Central memory CD8-positive, alpha-beta T cell (primary cell): ENCODE measurements around the gene CAMK1D.

ENCODE experiments used
- ATAC-seq: fragments of 150-1000 bp; cut with Tn5 transposase; replicated peaks from 2 replicates; pipeline ENCODE4 v1.10.0; 2022; ENCODE audit warnings: mild to moderate bottlenecking, moderate FRiP score, moderate number of reproducible peaks; ENCODE audit not compliant: poor library complexity, severe bottlenecking; ENCODE audit errors: extremely low read depth
- DNase-seq, 2 donors: peaks; one replicate each; pipeline ENCODE4 v3.0.0; 2021; ENCODE audit warnings: low spot score in 2 of 2
- H3K27ac Mint-ChIP-seq: one replicate; pipeline ENCODE4 v1.8.0; 2022; ENCODE audit warnings: low read depth, mild to moderate bottlenecking, moderate library complexity, mixed read lengths
- H3K27me3 Mint-ChIP-seq: one replicate; pipeline ENCODE4 v1.8.0; 2022; ENCODE audit warnings: mixed read lengths
- H3K36me3 Mint-ChIP-seq: one replicate; pipeline ENCODE4 v1.8.0; 2022; ENCODE audit warnings: mild to moderate bottlenecking, moderate library complexity, mixed read lengths; ENCODE audit not compliant: insufficient read depth
- H3K4me1 Mint-ChIP-seq: one replicate; pipeline ENCODE4 v1.8.0; 2022; ENCODE audit warnings: mixed read lengths
- H3K4me3 Mint-ChIP-seq: one replicate; pipeline ENCODE4 v1.8.0; 2022; ENCODE audit warnings: mild to moderate bottlenecking, moderate library complexity, mixed read lengths
- H3K9me3 Mint-ChIP-seq: one replicate; pipeline ENCODE4 v1.8.0; 2022; ENCODE audit warnings: mixed read lengths

Gene CAMK1D

DNA sequence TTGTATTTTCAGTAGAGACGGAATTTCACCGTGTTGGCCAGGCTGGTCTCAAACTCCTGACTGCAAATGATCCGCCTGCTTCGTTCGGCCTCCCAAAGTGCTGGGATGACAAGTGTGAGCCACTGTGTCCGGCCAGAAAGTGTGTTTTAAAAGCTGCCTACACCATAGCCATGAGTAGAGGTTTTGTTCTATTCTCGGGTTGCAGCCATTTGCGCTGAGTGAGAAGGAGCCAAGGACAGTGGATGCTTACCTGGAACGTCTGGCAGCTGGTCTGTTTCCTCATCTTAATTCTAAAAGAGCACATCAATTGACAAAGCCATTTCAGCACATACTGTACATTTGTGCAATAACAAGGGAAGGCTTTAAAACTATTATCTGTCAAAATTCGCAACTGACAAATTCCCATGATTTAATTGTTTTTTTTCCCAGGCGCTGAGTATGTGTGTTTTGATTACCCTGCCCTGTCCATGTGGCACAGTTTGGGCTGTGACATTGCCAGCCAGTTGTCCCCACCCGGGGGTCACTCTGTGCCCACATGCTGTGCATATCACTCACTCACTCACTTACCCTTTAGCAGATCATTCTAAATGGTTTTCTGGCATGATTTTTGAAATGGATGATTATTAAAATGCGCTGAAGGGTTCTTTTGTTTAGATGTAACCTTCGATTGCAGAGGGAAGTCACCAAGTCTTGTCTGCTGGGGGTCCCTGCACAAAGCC is 400.6 kb downstream of the CAMK1D start:
- Mint-ChIP-seq H3K9me3 (no peaks in the 10 kb centered on the region), H3K27ac (no peak overlapping the region), H3K4me1 (peaks cover 6% of the 10 kb centered on the region), H3K4me3 (no peak overlapping the region), H3K27me3 (no peaks in the 10 kb centered on the region), H3K36me3 (peaks cover 3% of the 10 kb centered on the region)
- ATAC-seq (no peak), DNase-seq (no peak)

- Mint-ChIP-seq H3K27ac (no peak overlapping the region), H3K4me1 (peaks cover 6% of the 10 kb centered on the region), H3K4me3 (no peak overlapping the region), H3K27me3 (no peaks in the 10 kb centered on the region), H3K36me3 (peaks cover 3% of the 10 kb centered on the region), H3K9me3 (no peaks in the 10 kb centered on the region)
- no peak for DNase-seq
- ATAC-seq: no peak
Observed at GRCh38 chr10:12750526-12751201, 401.3 kb downstream of the CAMK1D start.

DNA sequence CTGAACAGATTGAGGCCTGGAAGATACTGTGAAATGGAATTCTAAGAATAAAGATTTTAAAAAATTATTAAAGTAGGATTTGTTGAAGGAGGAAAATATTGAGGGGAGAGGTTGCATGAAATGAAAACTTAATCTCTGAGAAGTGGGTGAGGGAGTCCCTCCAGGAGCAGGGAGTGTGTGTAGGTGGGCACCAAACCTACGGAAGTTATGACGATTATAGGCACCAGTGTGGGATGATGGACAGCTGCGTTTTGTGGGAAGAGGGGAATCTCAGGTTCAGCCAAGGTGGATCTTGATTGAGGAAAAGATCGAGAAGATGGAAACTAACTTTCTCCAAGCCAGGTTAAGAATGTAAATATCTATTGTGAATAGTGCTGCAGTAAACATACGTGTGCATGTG is 405.7 kb downstream of the CAMK1D start:
- H3K4me1 Mint-ChIP-seq: peaks cover 11% of the 10 kb centered on the region
- DNase-seq (no peak), ATAC-seq (no peak)
- H3K9me3 Mint-ChIP-seq: no peaks in the 10 kb centered on the region
- H3K27me3 Mint-ChIP-seq: no peaks in the 10 kb centered on the region
- H3K36me3 Mint-ChIP-seq: peaks cover 2% of the 10 kb centered on the region
- no peak overlapping the region for H3K4me3 Mint-ChIP-seq
- no peak overlapping the region for H3K27ac Mint-ChIP-seq

DNA sequence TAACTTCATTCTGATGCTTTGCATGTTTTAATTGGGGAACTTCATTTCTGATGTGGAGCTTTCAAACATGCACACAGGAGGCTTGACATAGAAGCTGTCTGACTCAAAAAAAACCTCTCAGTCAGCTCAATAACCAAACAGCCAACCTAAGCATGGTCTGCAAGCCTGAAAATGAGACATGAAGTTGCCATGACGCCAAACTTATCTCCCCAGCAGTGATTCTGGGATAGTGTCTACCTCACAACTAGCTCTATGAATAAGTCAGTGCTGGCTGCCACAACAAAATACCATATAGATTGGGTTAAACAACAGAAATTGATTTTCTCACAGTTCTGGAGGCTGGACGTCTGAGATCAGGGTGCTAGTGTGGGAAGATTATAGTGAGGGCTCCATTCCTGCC is 408.0 kb downstream of the CAMK1D start:
- DNase-seq (no peak), ATAC-seq (no peak)
- Mint-ChIP-seq H3K27ac (no peak overlapping the region), H3K27me3 (no peaks in the 10 kb centered on the region), H3K4me3 (no peak overlapping the region), H3K36me3 (peaks cover 2% of the 10 kb centered on the region), H3K4me1 (peaks cover 5% of the 10 kb centered on the region), H3K9me3 (no peaks in the 10 kb centered on the region)

GRCh38 chr10:12758271-12758670 is 408.9 kb downstream of the CAMK1D start:
- DNase-seq: no peak
- H3K27ac Mint-ChIP-seq: no peak overlapping the region
- H3K36me3 Mint-ChIP-seq: peaks cover 2% of the 10 kb centered on the region
- H3K4me1 Mint-ChIP-seq: peaks cover 5% of the 10 kb centered on the region
- H3K9me3 Mint-ChIP-seq: no peaks in the 10 kb centered on the region
- no peaks in the 10 kb centered on the region for H3K27me3 Mint-ChIP-seq
- no peak for ATAC-seq
- H3K4me3 Mint-ChIP-seq: no peak overlapping the region

- ATAC-seq (no peak), DNase-seq (no peak)
- Mint-ChIP-seq H3K4me1 (peaks cover 6% of the 10 kb centered on the region), H3K36me3 (peaks cover 7% of the 10 kb centered on the region), H3K9me3 (no peaks in the 10 kb centered on the region), H3K4me3 (no peak overlapping the region), H3K27me3 (no peaks in the 10 kb centered on the region), H3K27ac (no peak overlapping the region)
Observed at GRCh38 chr10:12766223-12766622, 416.9 kb downstream of the CAMK1D start.

GRCh38 chr10:12768156-12769100 is 419.1 kb downstream of the CAMK1D start:
- no peak for ATAC-seq
- Mint-ChIP-seq H3K9me3 (no peaks in the 10 kb centered on the region), H3K4me3 (no peak overlapping the region)

DNA sequence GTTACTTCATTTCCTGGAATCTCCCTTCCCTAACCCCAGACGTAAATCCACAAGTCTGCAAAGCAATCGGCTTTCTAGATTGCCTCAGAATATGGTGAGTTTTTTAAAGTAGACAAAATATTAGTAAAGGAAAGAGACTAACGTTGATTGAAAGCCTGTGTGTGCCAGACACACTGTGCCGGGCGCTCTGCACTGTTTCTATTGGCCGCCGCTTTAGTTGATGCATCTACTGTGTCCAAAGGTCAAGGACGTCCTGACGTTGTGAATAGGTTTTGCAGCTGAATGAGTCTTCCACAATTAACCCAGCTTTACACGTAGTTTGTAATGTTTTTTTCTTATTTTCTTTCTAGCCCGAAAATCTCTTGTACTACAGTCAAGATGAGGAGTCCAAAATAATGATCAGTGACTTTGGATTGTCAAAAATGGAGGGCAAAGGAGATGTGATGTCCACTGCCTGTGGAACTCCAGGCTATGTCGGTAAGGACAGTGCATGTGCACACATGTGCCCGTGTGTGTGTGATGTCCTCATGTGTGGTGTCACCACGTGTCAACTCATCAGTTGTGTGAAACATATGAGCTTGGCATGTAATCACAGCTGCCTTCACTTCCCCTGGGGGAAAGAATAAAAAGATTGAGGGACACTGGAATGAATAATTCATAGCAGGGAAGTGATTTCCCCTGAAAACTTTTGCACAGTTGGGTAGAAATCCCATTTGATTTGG is 420.1 kb downstream of the CAMK1D start:
- Mint-ChIP-seq H3K4me1 (peaks cover 14% of the 10 kb centered on the region), H3K9me3 (no peaks in the 10 kb centered on the region), H3K36me3 (peaks cover 9% of the 10 kb centered on the region), H3K4me3 (no peak overlapping the region), H3K27me3 (no peaks in the 10 kb centered on the region), H3K27ac (no peak overlapping the region)
- ATAC-seq (no peak), DNase-seq (no peak)

More at GRCh38 chr10:12768156-12769100, 419.1 kb downstream of the CAMK1D start:
- H3K27ac Mint-ChIP-seq: no peak overlapping the region
- H3K27me3 Mint-ChIP-seq: no peaks in the 10 kb centered on the region
- H3K36me3 Mint-ChIP-seq: peaks cover 9% of the 10 kb centered on the region
- DNase-seq: no peak
- peaks cover 10% of the 10 kb centered on the region for H3K4me1 Mint-ChIP-seq

- Mint-ChIP-seq H3K4me1 (peaks cover 14% of the 10 kb centered on the region), H3K27ac (no peak overlapping the region), H3K36me3 (peaks cover 11% of the 10 kb centered on the region), H3K9me3 (no peaks in the 10 kb centered on the region), H3K27me3 (no peaks in the 10 kb centered on the region), H3K4me3 (no peak overlapping the region)
- DNase-seq (no peak), ATAC-seq (no peak)
Observed at GRCh38 chr10:12771981-12772760, 422.8 kb downstream of the CAMK1D start.

DNA sequence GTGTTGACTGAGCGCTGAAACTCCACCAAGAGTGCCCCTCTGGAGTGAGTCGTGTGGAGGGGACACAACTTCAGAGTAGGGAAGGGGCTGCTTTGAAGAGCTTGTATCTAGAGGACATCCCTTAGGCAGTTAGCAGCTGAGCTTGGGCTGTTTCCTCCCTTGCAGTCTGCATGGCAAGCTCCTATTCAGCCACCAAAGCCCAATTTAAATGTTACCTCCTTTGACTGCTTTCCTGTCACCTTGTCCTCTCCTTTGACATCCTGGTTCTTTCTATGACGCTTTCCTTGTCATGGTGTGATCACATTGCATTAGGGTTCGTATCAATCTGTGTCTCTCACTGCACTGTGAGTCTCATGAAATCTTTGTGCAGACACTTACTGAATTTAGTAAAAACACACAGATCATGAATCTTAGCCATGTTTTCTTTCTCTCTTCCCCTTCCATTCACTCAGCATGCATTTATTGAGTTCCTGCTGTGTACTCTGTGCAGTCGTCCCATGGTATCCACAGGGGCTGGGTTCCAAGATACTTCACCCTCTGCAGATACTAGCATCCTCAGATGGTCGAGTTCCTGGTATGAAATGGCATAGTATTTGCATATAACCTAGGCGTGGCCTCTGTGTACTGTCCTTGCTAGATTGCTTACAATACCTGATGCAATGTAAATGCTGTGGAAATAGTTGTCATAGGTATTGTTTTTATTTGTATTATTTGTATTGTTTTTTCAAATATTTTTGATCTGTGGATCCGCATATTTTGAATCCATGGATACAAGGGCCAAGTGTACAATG is 423.6 kb downstream of the CAMK1D start:
- ATAC-seq (no peak), DNase-seq (no peak)
- H3K36me3 Mint-ChIP-seq: peaks cover 11% of the 10 kb centered on the region
- no peaks in the 10 kb centered on the region for H3K27me3 Mint-ChIP-seq
- peaks cover 14% of the 10 kb centered on the region for H3K4me1 Mint-ChIP-seq
- H3K4me3 Mint-ChIP-seq: no peak overlapping the region
- no peak overlapping the region for H3K27ac Mint-ChIP-seq
- H3K9me3 Mint-ChIP-seq: no peaks in the 10 kb centered on the region

DNA sequence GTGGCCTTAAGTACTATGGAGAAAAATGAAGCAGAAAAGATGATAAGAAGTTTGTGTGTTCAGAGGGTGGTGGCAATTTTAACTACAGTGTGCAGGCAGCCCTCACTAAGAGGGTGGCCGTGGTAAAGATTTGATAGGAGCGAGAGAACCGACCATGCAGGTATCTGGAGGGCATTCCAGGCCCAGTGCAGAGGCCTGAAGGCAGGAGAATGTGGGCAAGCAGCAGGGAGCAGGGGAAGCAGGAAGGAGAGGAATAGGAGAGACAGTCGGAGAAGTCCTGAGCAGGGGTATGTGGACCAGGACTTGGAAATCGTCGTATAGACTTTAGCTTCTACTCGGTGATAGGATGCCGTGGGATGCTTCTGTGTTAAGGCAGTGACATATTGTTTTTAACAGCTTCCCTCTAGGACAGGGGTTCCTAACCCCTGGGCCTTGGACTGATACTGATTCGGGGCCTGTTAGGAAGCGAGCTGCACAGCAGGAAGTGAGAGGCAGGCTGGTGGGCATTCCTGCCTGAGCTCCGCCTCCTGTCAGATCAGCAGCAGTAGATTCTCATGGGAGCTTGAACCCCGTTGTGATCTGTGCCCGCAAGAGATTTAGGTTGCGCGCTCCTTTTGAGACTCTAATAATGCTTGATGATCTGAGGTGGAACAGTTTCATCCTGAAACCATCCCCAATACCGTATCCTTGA is 425.0 kb downstream of the CAMK1D start:
- peak overlapping the region; percentile 14 for H3K27ac Mint-ChIP-seq
- H3K4me3 Mint-ChIP-seq: no peak overlapping the region
- peaks cover 9% of the 10 kb centered on the region for H3K36me3 Mint-ChIP-seq
- DNase-seq (no peak), ATAC-seq (no peak)
- no peaks in the 10 kb centered on the region for H3K27me3 Mint-ChIP-seq
- peaks cover 14% of the 10 kb centered on the region for H3K4me1 Mint-ChIP-seq
- no peaks in the 10 kb centered on the region for H3K9me3 Mint-ChIP-seq
